G401.6 (cell line): ENCODE data around the gene FRRS1L.
"Not testable (repeated sequence)": the region's sequence is repeated elsewhere in the genome, so short reads cannot be mapped to it uniquely, and the experiment has no call there.

Experiments
- FAIRE-seq: peaks from 2 replicates; lab custom pipeline; 2012; peaks lifted over from hg19 to GRCh38; lab: Jason Lieb, UNC

FRRS1L gene

DNA sequence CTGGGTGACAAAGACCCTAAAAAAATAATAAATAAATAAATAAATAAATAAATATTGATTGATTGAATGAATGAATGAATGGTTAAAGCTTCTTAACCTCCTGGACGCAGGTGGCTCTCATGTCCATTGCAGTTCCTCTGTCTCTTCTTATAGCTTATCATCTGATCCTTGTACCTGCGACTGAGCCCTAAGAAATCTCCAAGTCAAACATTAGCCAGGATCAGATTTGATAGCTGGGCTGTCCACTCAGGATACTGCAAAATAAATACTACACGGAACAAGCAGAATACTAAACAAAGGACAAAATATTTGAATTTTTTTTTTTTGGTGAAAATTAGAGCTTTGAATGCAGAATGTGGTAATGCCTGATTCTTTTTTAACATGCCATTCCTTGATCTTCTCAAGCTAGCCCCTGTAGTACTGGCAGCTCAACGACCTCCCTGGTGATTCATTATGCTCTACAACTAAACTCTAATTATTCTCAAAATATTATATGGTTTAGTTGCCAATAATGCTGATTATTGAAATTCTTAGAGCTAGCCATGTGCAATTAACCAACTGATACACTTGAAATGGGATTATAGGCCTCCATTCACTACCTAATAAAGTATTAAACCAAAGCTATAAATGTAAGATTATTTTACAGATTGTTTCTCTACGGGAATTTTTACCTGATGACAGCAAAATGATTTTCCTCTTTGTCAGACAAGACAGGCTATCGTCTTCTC is 37.4 kb downstream of the FRRS1L start:
- no peak for FAIRE-seq

DNA sequence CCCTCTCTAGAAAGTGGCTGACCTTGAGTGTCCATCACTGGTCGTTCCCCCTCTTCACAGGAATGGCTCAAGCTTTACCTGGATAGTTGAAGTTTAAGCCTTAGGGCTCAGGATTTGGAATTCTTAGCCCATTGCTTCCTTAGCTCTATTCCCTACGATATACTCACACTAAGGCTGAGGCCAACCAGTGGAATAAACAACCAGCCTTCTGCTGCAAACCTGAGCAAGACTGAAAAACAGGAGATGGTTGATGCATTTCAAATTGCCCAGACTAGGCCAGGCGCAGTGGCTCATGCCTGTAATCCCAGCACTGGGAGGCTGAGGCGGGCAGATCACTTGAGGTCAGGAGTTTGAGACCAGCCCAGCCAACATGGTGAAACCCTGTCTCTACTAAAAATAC is 40.4 kb downstream of the FRRS1L start:
- not testable (repeated sequence) for FAIRE-seq

DNA sequence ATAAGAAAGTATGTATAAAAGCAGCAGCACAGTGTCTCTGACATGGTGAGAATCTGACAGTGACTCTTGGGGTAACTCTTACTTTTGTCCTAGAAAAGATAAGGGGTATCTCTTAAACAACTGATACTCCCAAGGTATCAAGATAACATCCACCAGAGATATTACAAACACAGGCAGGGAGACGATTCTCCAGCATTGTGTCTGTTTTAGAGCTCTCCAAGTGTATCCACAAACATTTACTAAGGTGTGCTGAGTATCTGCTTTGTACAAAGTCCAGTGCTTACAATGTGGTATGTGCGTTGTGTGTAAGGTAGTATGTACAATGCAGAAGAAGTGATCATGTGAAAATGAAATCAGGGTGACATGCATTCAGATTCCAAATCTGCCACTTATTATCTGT is 42.9 kb downstream of the FRRS1L start:
- FAIRE-seq = no peak

DNA sequence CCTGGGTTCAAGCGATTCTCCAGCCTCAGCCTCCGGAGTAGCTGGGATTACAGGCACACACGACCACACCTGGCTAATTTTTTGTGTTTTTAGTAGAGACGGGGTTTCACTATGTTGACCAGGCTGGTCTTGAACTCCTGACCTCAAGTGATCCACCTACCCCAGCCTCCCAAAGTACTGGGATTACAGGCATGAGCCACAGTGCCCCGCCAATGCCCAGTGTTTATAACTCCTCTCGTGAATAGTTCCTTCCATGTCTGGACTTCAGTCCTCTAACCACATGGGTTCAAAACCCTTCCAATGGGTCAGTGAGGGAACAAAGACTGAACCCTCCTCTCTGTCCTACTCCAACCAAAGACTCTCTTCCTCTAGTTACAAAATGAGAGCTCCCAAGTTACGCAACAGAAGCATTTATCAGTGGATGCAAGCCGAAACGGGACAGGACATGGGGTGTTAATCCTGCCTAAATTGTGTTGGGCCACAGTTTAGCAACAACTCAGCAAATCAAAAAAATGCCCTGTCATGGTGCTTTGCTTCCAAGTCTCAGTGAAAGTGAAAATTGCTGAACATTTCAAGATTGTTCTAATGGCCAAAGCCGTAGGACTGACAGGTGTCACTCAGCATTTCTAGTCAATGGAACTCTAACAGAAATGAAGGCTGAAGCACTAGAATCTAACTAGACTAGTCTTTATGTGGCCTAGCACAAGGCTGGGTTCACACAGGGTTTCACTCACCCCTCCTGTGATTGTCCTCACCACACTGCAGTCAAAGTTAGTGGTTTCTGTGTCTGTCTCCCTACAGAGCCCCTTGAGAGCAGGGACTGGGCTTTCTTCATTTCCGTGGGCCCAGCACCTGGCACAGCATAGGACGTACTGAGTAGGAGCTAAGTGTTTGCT is 44.1 kb downstream of the FRRS1L start:
- FAIRE-seq = no peak

DNA sequence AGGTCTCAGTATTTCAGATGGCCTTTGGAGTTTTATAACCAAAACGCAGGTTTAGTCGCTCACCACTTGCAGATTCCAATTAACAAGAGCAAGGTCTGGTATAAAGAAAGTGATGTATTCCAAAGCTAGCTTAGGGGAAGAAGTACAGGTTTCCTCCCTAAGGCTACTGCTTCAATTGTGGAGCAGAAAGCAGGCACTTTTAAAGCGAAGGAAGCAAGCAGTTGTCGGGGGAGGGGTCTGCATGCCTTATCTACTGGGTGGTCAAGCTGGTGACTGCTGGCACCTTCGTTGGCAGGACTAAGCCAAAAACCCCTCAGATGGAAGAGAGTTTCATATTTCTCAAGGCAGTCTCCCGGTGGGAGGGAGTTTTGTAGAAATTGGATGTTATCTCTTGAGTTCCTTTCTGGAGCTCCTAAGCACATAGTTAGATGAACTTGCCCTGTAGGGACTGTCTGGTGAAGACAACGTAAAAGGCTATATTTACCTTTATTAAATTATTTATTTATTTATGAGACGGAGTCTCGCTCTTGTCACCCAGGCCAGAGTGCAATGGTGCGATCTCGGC is 45.7 kb downstream of the FRRS1L start:
- no peak for FAIRE-seq

DNA sequence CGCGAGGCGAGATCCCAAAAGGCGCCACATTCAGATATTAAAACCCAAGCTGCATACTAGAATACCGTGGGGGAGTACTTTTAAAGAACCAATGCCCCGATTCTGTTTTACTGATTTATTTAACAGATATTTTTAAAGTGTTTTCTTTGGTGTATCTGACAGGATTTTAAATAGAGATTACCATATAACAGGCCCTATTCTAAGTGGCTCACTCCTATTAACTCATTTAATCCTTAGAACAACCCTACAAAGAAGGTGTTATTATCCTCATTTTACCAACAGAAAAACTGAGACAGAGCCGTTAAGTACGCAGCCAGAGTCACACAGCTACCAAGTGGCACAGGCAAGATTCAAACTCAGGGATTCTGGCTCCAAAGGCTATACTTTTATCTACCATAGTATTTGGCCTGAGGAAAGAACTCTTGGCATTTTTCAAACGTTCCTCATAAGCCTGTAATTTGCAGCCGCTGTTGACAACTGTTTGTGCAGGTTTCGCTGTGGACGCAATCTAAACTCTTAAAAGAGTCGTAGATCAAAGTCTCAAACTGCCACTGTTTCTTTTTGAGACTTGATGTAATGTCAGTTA is 46.8 kb downstream of the FRRS1L start:
- no peak for FAIRE-seq

DNA sequence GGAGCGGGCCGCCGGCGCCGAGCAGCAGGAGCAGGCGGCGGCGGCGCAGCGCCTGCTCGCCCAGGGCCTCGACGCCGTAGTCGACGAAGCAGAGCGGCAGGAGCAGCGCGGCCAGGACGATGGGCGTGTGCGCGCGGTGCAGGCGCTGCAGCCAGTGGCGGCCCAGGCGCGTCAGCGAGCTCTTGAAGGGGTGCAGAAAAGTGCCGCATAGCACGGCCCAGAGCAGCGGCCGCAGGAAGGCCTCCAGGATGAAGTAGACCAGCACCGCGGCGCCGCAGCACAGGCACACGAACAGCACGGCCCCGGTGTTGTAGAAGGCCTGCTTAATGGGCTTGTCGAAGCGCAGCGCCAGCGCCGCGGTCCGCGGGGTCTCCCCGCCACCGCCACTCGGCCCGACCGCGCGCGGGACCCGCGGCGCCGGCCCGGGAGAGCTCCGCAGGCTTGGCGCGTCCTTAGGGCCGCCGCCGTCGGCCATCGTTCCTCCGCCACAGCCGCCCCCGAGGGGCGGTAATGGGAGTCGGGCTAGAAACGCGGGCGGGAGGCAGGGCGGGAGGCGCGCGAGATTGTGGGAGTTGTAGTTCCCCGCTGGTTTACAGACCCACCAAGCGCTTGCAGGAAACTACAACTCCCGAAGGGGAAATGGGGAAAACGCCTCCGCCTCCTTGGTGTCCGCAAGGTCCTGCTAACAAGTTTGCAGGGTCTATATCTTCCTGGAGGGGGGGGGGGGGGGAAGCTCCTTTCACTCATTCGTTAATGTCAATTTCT is 47.4 kb downstream of the FRRS1L start, which contains the start of gene TMEM245:
Gene TMEM245, minus strand, starts transcription at position 509 of the 765 bp plus-strand sequence. Its CDS starts 34 bp downstream, at position 475.
- peak; percentile 95 for FAIRE-seq

DNA sequence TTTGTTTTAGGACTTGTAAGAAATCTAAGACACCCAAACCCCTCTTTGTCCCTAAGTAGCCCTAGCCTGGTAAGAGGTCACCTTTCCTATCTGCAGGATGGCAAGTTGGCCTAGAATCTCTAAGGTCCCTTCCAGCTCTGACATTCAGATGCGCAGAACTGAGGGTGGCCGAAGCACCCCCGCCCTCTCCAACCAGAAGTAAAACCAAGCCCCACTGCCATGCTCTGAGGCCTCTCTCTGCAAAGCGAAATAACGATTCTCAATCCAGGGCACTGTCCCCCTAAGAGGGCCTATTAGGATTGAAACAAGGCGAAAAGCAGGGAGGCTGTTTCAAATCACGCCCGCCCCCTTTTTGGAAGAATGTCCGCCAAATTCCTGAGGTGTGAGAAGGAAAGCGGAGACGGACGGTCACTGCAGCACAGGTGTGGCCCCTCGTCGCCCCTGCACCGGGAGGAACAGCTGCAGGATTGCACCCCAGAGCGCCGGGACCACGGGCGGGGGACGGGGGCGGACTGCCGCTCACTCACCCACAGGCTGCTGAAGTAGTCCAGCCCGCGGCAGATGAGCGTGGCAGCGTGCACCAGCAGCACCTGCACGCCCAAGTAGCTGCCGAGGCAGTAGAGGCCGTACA is 48.1 kb downstream of the FRRS1L start:
- no peak for FAIRE-seq

DNA sequence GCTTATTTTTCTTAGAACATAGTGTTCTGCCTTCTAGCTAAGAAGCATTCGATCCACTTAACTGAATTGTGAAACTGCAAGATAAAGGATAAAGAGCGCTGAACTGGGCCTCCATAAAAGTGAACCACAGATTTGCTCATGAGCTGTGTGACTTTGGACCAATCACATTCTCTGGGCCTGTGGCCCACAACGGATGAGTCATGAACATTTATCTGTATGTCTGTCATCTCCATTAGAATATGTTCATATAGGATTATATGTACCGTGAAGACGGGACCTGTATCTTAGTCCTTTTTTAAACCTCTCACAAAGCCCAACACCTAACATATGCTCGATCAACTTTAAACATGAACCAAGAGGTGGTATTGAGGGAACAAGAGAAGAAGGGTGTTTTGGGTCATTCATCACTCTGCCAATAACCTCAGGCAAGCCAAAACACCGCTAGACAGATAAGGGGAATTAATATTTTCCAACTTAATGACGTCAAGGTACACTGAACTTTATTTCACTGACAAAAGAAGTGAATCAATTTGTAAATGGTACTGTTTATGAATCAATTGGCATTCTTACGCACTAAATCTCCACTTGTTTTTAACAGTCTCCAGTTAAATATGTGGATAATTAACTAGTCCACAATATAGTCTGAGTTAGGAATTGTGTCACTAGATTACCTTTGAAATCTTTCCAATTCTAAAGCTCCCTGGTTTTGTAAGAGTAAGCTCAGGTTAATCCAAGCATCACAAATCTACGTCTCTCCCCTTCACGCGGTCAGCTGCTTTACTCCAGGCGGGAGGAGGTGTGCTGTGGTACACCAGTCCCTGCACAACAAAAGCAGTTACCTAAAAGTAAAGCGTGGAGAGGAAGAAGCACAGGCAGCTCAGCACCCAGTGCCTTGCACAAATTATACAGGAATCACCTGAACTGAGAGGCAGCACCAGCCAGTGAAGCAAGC is 48.9 kb downstream of the FRRS1L start:
- FAIRE-seq = no peak

DNA sequence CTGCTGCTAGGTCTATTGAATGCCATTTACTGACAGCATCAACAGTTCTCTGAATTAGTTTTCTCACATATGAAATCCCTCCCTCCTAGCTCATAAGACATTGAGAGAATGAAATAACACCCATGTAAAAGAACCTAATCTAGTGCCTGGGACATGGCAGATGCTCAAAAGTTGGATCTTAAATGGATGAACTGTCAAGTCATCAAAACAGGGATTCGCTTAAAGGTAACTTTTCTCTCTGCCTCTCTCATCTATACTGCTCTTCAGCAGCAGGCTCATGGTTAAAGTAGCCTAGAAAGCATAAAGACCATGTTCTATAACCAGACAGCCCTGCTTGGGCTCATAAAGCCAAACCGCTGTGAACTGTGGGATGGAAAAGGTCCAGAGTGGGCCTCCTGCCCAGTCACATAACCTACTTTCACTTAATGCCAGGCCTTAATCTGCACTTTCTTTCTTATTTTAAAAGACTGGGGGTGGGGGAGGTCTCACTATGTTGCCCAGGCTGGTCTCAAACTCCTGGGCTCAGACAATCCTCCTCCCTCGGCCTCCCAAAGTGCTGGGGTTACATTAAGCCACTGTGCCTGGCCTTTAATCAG is 51.0 kb downstream of the FRRS1L start:
- FAIRE-seq = no peak

DNA sequence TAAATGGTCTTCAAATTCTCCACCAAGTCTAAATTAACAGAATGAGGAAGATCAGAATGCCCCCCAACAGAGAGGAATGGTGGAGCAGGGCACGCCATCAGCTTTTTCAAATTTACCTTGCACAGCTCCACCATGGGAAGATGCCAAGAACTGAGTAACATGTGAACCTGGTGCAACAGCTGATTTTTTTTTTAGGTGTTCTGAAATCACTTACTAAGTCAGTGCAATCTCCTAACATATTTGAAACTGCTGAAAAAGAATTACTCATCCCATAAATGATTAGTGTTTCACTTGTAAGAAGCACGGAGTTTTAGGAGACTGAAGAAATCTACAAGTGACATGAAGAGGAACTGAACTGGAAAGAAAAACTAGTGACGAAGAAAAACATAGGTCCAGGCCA is 52.4 kb downstream of the FRRS1L start:
- no peak for FAIRE-seq

DNA sequence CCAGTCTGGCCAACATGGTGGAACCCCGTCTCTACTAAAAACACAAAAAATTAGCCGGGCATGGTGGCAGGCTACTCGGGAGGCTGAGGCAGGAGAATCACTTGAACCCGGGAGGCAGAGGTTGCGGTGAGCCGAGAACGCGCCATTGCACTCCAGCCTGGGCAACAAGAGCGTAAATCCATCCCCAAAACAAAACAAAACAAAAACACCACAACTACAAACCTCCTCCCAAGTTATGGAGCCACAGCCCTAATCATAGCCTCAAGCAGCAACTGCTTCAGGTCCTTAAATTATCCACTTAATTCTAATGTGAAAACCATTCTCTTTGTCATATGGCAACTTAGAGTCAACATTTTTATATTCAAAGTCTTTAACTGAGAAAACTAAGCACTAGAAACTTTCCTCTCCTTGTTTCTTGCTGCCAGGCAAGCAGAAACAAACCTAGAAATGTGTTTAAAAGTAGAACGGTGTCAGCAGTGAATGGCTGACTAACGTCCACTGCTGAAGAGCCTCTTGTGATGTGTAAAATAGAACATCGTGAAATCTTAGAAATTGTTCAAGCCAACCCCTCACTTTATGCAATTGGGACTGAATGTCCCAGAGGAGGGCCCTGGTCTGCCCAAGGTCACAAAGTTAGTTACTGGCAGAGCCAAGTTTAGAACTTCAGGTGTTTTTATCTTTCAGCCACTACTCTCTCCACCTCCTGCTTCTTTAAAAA is 53.0 kb downstream of the FRRS1L start:
- FAIRE-seq = no peak

DNA sequence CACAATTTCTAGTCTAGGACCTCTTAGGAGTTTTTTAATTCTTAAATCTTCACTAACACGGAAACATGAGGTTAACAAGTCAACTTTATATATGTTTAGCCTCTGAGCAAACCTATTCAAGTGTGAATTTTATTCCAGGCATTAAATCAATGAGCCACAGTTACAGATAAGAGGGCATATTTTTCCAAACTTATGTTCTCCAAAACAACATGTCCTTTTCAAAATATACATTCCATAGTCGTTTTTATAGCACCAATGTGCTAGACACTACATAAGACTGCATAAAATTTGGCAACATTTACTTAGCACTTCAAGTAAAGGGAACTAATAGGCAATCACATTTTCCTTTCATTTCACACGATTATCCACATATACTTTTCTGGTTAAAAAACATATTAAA is 53.8 kb downstream of the FRRS1L start:
- no peak for FAIRE-seq

DNA sequence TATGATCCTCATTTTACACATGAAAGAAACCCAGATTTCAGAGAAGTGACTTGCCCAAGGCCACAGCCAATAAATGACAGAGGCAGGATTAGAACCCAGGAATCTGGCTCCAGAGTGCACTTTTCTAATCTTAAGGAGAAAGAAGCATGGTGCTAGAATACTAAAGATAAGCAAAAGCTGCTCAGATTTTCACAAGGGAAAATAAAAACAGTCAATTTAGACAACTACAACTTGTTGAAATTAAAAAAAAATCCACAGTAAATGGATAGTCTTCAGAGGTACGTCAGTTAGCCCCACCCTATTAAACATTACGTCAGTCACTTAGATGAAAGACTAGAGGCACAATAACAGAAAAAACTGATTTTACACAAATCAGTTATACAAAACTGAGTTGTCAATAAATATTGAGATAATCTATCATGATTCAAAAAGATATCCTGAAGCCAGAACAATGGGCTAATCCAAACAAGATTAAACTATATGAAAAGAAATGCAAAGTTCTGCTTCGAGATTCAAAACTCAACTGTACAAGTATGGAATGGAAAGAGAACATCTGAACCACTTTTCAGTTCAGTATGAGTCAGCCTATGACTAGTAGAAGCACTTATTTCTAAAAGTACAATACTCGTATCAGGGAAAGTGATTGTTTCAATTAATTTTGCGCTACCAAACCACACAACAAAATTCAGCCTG is 56.6 kb downstream of the FRRS1L start:
- FAIRE-seq = no peak

DNA sequence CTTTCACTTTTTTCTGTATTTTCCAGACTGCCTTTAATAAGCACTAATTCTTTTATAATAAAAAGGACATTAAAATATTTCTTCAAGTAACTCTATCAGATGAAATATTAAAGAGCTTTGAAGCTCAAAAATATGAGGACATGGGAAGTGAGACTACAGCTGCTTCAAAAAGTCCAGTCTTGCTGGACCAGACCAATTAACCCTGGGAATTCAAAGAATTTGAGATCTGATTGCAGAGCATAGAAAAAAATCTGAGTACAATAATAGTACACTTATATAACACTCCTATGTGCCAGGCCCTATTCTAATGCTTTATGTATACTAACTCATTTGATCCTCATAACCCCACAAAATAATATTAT is 57.1 kb downstream of the FRRS1L start:
- no peak for FAIRE-seq

DNA sequence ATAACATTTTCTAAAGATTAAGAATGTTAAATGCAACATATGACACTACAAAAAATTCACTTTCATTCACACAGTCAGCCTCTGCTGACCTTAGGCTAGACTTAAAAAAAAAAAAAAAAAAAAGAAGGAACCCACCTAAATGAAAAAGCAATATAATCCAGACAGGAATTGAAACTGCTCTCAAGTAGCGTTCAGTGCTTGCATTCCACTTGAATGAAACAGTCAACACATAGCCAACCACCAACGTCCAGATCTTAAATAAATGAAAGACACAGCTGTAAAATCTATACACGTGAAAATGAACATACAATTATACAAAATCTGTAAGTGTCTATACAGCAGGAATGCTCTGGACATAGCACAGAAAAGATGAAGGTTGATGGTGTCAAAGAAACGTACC is 58.7 kb downstream of the FRRS1L start:
- no peak for FAIRE-seq

DNA sequence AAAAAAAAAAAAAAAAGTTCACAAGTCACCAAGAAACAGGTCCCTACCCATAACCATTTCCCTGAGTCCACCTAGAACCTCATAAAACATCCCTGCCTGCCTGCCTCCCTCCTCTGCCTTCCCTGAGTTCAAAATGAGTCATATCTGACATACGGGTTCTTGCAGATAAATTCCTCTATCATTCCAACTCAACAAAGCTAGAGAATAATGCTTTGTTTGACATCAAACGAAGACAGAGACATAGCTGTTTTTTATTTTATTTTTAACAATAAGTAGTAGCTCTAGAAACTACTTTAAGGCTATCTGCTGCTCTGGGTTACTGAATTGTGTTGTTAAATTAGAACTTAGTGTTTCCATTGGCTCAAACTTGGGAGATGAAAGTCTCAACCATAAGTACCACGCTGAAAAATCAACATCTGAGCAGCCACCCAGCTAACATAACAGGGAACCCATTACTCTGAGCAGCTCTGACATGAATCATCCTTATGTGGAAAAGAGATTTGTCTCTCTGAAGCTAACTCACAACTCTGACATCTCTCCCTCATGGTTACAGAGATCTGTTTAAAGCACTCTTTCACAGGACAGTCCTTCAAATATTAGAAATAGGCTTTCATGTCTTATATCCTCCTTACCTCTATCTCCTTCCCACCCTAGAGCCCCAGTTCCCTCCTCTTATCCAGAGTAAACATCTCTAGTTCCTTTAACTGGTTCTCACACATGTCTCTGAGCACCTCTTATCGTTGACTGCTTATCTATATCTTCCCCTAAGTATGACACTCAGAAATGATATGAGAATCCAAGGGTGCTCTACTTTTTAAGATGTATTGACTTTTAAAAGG is 59.4 kb downstream of the FRRS1L start:
- no peak for FAIRE-seq

DNA sequence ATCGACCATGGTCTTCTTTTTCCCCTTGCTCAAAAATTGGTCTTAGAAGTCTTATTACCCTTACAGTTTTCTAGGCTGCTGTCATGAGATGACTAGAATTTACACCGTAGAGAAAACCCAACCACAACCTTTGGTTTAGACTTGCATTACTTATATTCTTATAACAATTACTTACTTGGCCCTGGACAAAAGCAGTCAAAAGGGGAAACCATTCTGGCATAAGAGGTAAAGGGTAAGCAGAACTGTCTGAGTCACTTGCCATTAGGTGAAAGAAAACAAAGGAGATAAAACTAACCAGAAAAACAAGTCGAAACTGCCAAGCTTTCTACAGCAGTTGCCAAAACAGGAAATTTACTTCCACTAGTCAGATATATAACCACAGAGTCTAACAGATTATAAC is 65.2 kb downstream of the FRRS1L start:
- FAIRE-seq = no peak
